HepG2 (cell line): ENCODE measurements around the gene SMIM36. TPM values are rescaled to one million over a fixed set of nuclear protein-coding genes. Genes with fewer than 3 reads are reported as not detected.
"Not testable (repeated sequence)": the region's sequence is repeated elsewhere in the genome, so short reads cannot be mapped to it uniquely, and the experiment has no call there.

Experiments
- CHD4 ChIP-seq: fragments of 200-600 bp; sonication (generic); IDR thresholded peaks from 2 replicates; pipeline ENCODE4 v1.7.0; 2017; ENCODE audit warnings: mild to moderate bottlenecking, low read length, borderline replicate concordance
- CREM ChIP-seq, 2 experiments: sonication (generic) in 1 of 2; formaldehyde crosslinking in 1 of 2; IDR thresholded peaks; 2 replicates each; pipeline versions ENCODE4 v1.4.0 to v1.6.1; 2016 to 2020; ENCODE audit warnings: antibody characterized with exemption in 1 of 2, mild to moderate bottlenecking in 1 of 2, missing genetic modification reagents in 1 of 2
- FOXK1 ChIP-seq: sonication (generic); formaldehyde crosslinking; IDR thresholded peaks from 2 replicates; pipeline ENCODE4 v1.4.0; 2020; ENCODE audit warnings: low read depth, missing genetic modification reagents, borderline replicate concordance
- KDM4B ChIP-seq: sonication (generic); formaldehyde crosslinking; IDR thresholded peaks from 2 replicates; pipeline ENCODE4 v1.4.0; 2020; ENCODE audit warnings: missing genetic modification reagents
- MED13 ChIP-seq: sonication (generic); formaldehyde crosslinking; IDR thresholded peaks from 2 replicates; pipeline ENCODE4 v1.5.0; 2020; ENCODE audit warnings: missing genetic modification reagents
- PITX1 ChIP-seq: sonication (generic); formaldehyde crosslinking; IDR thresholded peaks from 2 replicates; pipeline ENCODE4 v1.5.1; 2020; ENCODE audit warnings: mild to moderate bottlenecking, missing genetic modification reagents
- RAD21 ChIP-seq: fragments of 450-650 bp; formaldehyde crosslinking; IDR thresholded peaks from 2 replicates; pipeline ENCODE4 v1.5.0; 2020; ENCODE audit warnings: mild to moderate bottlenecking
- TBX2 ChIP-seq: sonication (generic); formaldehyde crosslinking; IDR thresholded peaks from 2 replicates; pipeline ENCODE4 v1.5.0; 2020; ENCODE audit warnings: missing genetic modification reagents, mild to moderate bottlenecking, borderline replicate concordance
- TEAD3 ChIP-seq: optimal IDR thresholded peaks from 2 replicates; pipeline ENCODE3; 2016; ENCODE audit warnings: borderline replicate concordance
- ZNF160 ChIP-seq: sonication (generic); formaldehyde crosslinking; IDR thresholded peaks from 2 replicates; pipeline ENCODE4 v1.8.0; 2022; ENCODE audit warnings: mild to moderate bottlenecking, inconsistent platforms, missing genetic modification reagents
- ZNF205 ChIP-seq: IDR thresholded peaks from 2 replicates; pipeline ENCODE4 v1.6.1; 2018; ENCODE audit warnings: missing biosample characterization, missing genetic modification reagents
- ZNF609 ChIP-seq: sonication (generic); formaldehyde crosslinking; IDR thresholded peaks from 2 replicates; pipeline ENCODE4 v1.4.0; 2020; ENCODE audit warnings: mild to moderate bottlenecking, missing genetic modification reagents, borderline replicate concordance
- ZSCAN21 ChIP-seq: sonication (generic); formaldehyde crosslinking; IDR thresholded peaks from 2 replicates; pipeline ENCODE4 v1.8.0; 2022; ENCODE audit warnings: mild to moderate bottlenecking, missing genetic modification reagents, moderate library complexity, borderline replicate concordance
- polyA plus RNA-seq, 8 experiments: library from polyadenylated mRNA; depleted of rRNA in 3 of 8; stranded (reverse) in 7 of 8; unstranded in 1 of 8; fragments of >200 nt; fragmentation: Illumina TruSeq in 4 of 8; extraction: Trizol in 4 of 8; gene quantifications; 2 replicates each; pipeline versions ENCODE4 v1.2.1 to v1.2.3, GENCODE V29; 2011 to 2016; ENCODE audit warnings: low read depth in 4 of 8, missing spikeins in 1 of 8, mixed read lengths in 1 of 8; ENCODE audit not compliant: insufficient read depth in 1 of 8
- total RNA-seq, 5 experiments: library from RNA; depleted of rRNA; stranded (reverse); fragments of >200 nt; fragmentation: Illumina TruSeq; extraction: Trizol; gene quantifications; 2 replicates each; pipeline ENCODE4 v1.2.3, GENCODE V29; 2016; ENCODE audit warnings: low read depth in 1 of 5
- TF ChIP-seq, protein P1 (sequence below): sonication (generic); formaldehyde crosslinking; IDR thresholded peaks from 2 replicates; pipeline ENCODE4 v1.9.0; 2021; ENCODE audit warnings: mild to moderate bottlenecking, missing genetic modification reagents
- TF ChIP-seq, protein P2 (sequence below): sonication (generic); formaldehyde crosslinking; IDR thresholded peaks from 2 replicates; pipeline ENCODE4 v1.4.0; 2020; ENCODE audit warnings: low read depth, mild to moderate bottlenecking, missing genetic modification reagents

The SMIM36 gene
- total and polyA plus RNA-seq, 2 of the 13 experiments (the other 11 are each of a cell fraction or from before 2014, with no cell fraction given), result not detected

- TF ChIP-seq, protein P1, sequence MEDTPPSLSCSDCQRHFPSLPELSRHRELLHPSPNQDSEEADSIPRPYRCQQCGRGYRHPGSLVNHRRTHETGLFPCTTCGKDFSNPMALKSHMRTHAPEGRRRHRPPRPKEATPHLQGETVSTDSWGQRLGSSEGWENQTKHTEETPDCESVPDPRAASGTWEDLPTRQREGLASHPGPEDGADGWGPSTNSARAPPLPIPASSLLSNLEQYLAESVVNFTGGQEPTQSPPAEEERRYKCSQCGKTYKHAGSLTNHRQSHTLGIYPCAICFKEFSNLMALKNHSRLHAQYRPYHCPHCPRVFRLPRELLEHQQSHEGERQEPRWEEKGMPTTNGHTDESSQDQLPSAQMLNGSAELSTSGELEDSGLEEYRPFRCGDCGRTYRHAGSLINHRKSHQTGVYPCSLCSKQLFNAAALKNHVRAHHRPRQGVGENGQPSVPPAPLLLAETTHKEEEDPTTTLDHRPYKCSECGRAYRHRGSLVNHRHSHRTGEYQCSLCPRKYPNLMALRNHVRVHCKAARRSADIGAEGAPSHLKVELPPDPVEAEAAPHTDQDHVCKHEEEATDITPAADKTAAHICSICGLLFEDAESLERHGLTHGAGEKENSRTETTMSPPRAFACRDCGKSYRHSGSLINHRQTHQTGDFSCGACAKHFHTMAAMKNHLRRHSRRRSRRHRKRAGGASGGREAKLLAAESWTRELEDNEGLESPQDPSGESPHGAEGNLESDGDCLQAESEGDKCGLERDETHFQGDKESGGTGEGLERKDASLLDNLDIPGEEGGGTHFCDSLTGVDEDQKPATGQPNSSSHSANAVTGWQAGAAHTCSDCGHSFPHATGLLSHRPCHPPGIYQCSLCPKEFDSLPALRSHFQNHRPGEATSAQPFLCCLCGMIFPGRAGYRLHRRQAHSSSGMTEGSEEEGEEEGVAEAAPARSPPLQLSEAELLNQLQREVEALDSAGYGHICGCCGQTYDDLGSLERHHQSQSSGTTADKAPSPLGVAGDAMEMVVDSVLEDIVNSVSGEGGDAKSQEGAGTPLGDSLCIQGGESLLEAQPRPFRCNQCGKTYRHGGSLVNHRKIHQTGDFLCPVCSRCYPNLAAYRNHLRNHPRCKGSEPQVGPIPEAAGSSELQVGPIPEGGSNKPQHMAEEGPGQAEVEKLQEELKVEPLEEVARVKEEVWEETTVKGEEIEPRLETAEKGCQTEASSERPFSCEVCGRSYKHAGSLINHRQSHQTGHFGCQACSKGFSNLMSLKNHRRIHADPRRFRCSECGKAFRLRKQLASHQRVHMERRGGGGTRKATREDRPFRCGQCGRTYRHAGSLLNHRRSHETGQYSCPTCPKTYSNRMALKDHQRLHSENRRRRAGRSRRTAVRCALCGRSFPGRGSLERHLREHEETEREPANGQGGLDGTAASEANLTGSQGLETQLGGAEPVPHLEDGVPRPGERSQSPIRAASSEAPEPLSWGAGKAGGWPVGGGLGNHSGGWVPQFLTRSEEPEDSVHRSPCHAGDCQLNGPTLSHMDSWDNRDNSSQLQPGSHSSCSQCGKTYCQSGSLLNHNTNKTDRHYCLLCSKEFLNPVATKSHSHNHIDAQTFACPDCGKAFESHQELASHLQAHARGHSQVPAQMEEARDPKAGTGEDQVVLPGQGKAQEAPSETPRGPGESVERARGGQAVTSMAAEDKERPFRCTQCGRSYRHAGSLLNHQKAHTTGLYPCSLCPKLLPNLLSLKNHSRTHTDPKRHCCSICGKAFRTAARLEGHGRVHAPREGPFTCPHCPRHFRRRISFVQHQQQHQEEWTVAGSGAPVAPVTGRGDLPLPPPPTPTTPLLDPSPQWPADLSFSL, result peak; percentile 74
- 0 out of 2 replicates have a peak, but pooled peaks have one; percentile 14 for TF ChIP-seq RAD21 (CRISPR knock-in tag)
- TF ChIP-seq ZNF160, result 0 out of 2 replicates have a peak, but pooled peaks have one; percentile 36
- TF ChIP-seq ZNF205 (CRISPR knock-in tag), result peak; percentile 49; the same call in 1 of the 2 replicates
- peak; percentile 41; the same call in 1 of the 2 replicates for TF ChIP-seq FOXK1 (CRISPR knock-in tag)
- peak; percentile 98 for TF ChIP-seq TEAD3
- 0 out of 2 replicates have a peak, but pooled peaks have one; percentile 56 for TF ChIP-seq KDM4B (CRISPR knock-in tag)
- TF ChIP-seq CHD4, result 0 out of 2 replicates have a peak, but pooled peaks have one; percentile 69
- 0 out of 2 replicates have a peak, but pooled peaks have one; percentile 33 for TF ChIP-seq ZSCAN21 (CRISPR knock-in tag)
- peak; percentile 48; the same call in 1 of the 2 replicates for TF ChIP-seq CREM (IDR thresholded peaks at IDR 0.05)
- not testable (repeated sequence) for TF ChIP-seq CREM (CRISPR knock-in tag; IDR thresholded peaks at IDR 0.05)
- TF ChIP-seq PITX1, result 0 out of 2 replicates have a peak, but pooled peaks have one; percentile 45
- peak; percentile 60; the same call in 1 of the 2 replicates for TF ChIP-seq ZNF609 (CRISPR knock-in tag)
- TF ChIP-seq TBX2 (CRISPR knock-in tag), result peak; percentile 84
- TF ChIP-seq, protein P2, sequence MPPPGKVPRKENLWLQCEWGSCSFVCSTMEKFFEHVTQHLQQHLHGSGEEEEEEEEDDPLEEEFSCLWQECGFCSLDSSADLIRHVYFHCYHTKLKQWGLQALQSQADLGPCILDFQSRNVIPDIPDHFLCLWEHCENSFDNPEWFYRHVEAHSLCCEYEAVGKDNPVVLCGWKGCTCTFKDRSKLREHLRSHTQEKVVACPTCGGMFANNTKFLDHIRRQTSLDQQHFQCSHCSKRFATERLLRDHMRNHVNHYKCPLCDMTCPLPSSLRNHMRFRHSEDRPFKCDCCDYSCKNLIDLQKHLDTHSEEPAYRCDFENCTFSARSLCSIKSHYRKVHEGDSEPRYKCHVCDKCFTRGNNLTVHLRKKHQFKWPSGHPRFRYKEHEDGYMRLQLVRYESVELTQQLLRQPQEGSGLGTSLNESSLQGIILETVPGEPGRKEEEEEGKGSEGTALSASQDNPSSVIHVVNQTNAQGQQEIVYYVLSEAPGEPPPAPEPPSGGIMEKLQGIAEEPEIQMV (CRISPR knock-in tag), result peak; percentile 55; the same call in 1 of the 2 replicates
- TF ChIP-seq MED13 (CRISPR knock-in tag), result 0 out of 2 replicates have a peak, but pooled peaks have one; percentile 46
These were observed 88.5 kb downstream of the SMIM36 start (continued) for GRCh38 chr17:55422828-55423164.
